Adrenal gland (tissue), 5 donors: ENCODE data around the gene SLC43A1.

Experiments
- CTCF ChIP-seq, 6 experiments: fragments of 450-650 bp in 4 of 6; fragments of 200-600 bp in 2 of 6; sonication (generic) in 1 of 6; IDR thresholded peaks; 1 replicate in 5 of 6; 2 replicates in 1 of 6; pipeline versions ENCODE4 v1.5.1 to v1.8.0; 2016 to 2021; ENCODE audit warnings: antibody characterized with exemption in 6 of 6, mild to moderate bottlenecking in 2 of 6, moderate library complexity in 1 of 6
- POLR2A ChIP-seq, 2 donors: fragments of 450-650 bp; IDR thresholded peaks; one replicate each; pipeline ENCODE4 v1.6.1; 2017; ENCODE audit warnings: antibody characterized with exemption in 2 of 2, mild to moderate bottlenecking in 2 of 2, moderate library complexity in 1 of 2
- donor health status: DM: no; HTN: no; CAD: no.

- TF ChIP-seq POLR2A (IDR thresholded peaks at IDR 0.05) (no peak), CTCF (IDR thresholded peaks at IDR 0.05) (no peak)
Observed at GRCh38 chr11:57551941-57552340, 36.4 kb upstream of the SLC43A1 start.
